ENCODE measurements around the gene ADAM10. TPM values are rescaled to one million over a fixed set of nuclear protein-coding genes. Genes with fewer than 3 reads are reported as not detected.

ADAM10 gene
- total RNA-seq, 1 experiment from 2014 or later = 143 TPM

DNA sequence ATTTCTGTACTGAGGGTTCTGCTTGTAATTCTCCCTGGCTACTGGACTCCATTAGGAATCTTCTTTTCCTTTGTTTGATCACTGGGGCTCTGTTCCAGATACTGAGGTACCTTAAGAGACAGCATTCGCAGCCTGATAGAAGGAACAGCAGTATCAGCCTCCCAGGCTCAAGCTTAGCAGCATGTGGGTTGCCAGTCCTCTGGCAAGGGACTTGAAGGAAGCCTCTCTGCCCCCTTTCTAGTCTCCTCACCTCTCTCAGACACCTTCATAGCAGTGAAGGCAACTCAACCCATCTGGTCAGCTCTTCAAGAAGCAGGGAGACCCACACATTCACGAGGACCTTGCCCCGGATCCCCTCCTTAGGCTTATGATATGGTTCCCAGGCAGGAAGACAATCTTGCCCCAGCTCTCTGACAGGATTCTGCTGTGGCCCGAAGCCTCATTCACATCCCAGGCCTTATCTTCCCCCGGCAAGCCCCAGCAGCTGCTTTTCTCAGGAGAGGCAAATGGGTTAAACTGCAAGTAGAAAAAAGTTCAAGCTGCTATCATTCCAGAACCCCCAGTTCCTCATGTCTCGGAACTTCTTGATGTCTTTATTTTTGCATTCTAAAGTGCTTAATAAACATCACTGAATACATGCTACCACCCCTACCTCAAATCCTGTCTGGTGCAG lies 164.6 kb downstream of the ADAM10 start:
- DNase-seq (ENCODE audit: low read depth) = no peak

- no peak for DNase-seq (ENCODE audit: low read depth)
Observed at GRCh38 chr15:58583171-58583908, 166.2 kb downstream of the ADAM10 start.

- no peak for DNase-seq (ENCODE audit: low read depth)
Observed at GRCh38 chr15:58582160-58582559, 167.3 kb downstream of the ADAM10 start.

GRCh38 chr15:58576657-58577056 lies 172.8 kb downstream of the ADAM10 start:
- DNase-seq (ENCODE audit: low read depth) = no peak

DNA sequence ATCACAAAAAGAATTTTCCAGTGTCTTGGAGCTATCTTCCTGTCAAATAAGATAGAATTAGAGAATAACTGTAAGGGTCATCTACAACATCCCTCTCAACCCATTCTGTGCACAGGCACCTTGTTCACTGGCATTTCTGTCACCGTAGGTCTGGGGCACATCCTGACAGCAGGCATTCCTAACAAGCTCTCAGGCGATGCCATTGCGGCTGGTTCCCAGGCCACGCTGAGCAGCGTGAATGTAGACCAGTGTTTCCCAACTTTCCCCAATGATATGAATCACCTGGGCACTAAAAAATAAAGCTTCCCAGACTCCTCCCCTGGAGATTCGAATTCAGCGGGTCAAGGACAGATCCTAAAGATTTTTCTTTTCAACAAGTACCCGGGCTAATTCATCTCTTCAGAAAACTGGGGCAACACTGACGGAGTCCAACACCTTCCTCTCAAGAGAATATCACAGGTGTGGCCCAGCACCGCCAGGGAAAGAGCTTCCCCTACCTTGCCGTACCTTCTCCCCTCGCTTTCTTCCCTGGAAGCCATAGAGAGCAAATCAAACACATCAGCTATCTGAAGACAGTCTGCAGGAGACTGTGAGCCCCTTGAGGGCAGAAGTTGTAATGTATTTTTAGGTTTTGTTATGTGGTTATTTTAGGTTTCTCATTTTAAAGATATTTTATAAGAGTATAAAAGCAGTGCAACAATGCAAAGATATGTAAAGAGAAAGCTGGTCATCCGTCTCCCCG lies 174.3 kb downstream of the ADAM10 start:
- DNase-seq (ENCODE audit: low read depth) = no peak

GRCh38 chr15:58574631-58575030 lies 174.9 kb downstream of the ADAM10 start:
- no peak for DNase-seq (ENCODE audit: low read depth)

DNA sequence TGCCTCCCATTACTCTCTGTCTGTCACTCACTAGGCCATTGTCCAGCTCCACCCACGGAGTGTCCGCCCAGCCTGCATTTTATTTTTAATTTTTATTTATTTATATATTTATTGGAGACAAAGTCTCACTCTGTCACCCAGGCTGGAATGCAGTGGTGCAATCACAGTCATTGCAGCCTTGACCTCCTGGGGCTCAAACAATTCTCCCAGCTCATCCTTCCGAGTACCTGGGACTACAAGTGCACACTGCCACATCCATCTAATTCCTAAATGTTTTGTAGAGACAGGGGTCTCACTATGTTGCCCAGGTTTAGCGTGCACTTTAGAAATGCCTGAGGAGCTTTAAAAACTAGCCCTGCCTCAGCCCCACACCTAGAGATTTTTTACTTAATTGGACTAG lies 176.2 kb downstream of the ADAM10 start:
- no peak for DNase-seq (ENCODE audit: low read depth)

DNA sequence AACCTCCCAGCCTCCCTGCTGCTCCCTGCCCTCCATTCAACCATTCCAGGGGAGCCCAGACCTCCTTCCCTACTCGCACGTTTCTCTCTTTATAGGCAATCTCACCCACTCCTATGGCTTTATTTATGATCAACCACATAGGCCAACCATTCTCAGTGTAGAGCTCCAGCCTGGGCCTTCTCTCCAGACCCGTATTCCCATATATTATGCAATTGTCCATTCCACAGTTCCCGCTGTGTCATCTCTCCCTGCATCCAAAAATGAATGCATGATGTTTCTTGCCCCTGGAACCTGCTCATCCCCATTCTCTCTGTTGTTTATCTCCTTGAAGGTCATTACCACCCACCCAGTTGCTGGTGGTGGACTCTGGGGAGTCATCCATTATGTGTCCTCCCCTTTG lies 177.0 kb downstream of the ADAM10 start:
- no peak for DNase-seq (ENCODE audit: low read depth)

DNA sequence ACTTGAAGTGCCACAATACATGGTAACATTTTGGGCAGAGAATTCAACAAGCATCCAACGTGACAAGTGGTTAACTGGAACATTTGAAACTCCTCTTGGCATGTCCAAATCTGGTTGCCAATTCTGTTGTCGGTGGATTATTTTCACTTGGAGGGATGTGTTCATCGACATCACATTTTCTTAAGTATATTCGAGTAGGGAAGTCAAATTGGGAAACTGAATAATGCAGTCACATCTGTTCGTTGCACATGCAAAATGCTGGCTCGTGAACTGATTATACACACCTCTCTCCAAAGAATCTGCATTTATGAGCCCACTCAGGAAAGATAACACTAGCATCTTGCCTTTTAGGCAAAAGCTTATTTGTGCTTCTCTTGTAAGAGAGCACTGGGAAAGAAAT lies 178.0 kb downstream of the ADAM10 start:
- no peak for DNase-seq (ENCODE audit: low read depth)

GRCh38 chr15:58569455-58569854 lies 180.1 kb downstream of the ADAM10 start:
- DNase-seq (ENCODE audit: low read depth) = no peak

DNA sequence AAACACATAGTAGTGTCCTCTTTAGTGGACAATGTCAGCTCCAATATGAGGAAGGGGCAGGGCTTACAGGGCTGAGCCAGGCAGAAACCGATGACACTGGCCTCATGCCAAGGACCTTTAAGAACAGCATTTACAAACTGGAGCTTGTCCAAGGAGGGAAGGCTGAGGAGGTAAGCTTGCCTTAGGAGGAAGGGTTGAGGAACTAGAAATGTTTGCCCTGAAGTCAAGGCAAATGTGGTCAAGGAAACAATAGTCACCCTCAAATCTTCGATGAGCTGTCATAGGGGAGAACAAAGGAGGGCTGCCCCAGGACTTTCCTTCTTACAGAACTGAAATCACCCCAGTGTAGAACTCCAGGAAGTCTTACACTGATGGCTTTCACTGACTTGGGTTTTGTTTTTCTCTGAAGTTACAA lies 181.3 kb downstream of the ADAM10 start:
- no peak for DNase-seq (ENCODE audit: low read depth)

GRCh38 chr15:58566029-58566428 lies 183.5 kb downstream of the ADAM10 start:
- DNase-seq (ENCODE audit: low read depth) = no peak

DNA sequence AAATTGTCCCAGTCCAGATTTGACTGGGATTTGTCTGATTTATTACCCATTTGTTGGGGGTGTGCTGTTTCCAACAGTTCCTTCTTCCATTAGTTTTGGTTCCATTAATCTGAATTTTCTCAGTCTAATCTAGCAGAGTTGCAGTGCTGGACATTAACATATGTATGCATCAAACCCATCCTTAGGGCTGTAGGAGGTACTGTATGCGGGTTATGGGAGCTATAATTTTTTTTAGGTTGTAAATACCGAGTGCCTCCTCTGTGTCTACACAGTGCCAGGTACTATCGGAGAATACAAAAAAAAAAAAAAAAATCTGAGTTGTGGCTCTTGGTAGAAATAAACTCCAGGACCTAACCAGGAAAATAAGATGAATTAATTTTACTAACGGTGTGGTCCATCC lies 183.9 kb downstream of the ADAM10 start:
- DNase-seq (ENCODE audit: low read depth) = no peak

GRCh38 chr15:58564981-58565380 lies 184.5 kb downstream of the ADAM10 start:
- no peak for DNase-seq (ENCODE audit: low read depth)

- DNase-seq (ENCODE audit: low read depth) = peak; percentile 15
Observed at GRCh38 chr15:58562135-58562534, 187.4 kb downstream of the ADAM10 start.

DNA sequence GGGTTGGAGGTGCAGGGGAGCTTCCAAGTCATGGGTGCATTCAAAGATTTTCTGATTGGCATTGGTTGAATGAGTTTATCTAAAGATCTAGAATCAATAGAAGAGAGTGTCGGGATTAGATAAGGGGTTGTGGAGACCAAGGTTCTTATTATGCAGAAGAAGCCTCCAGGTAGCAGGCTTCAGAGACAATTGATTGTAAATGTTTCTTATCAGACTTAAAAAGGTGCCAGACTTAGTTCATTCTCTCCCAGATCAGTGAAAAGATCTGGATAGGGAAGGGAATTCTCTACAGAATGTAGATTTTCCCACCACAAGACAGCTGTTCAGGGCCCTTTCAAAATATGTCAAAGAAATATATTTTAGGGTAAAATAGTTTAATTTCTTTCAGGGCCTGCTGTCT lies 188.2 kb downstream of the ADAM10 start:
- peak; percentile 23 for DNase-seq (ENCODE audit: low read depth)

- no peak for DNase-seq (ENCODE audit: low read depth)
Observed at GRCh38 chr15:58559904-58560588, 189.5 kb downstream of the ADAM10 start.

- DNase-seq (ENCODE audit: low read depth) = no peak
Observed at GRCh38 chr15:58558777-58559176, 190.7 kb downstream of the ADAM10 start.

GRCh38 chr15:58556541-58556940 lies 193.0 kb downstream of the ADAM10 start:
- no peak for DNase-seq (ENCODE audit: low read depth)

GRCh38 chr15:58556028-58556361 lies 193.5 kb downstream of the ADAM10 start:
- DNase-seq (ENCODE audit: low read depth) = no peak

DNA sequence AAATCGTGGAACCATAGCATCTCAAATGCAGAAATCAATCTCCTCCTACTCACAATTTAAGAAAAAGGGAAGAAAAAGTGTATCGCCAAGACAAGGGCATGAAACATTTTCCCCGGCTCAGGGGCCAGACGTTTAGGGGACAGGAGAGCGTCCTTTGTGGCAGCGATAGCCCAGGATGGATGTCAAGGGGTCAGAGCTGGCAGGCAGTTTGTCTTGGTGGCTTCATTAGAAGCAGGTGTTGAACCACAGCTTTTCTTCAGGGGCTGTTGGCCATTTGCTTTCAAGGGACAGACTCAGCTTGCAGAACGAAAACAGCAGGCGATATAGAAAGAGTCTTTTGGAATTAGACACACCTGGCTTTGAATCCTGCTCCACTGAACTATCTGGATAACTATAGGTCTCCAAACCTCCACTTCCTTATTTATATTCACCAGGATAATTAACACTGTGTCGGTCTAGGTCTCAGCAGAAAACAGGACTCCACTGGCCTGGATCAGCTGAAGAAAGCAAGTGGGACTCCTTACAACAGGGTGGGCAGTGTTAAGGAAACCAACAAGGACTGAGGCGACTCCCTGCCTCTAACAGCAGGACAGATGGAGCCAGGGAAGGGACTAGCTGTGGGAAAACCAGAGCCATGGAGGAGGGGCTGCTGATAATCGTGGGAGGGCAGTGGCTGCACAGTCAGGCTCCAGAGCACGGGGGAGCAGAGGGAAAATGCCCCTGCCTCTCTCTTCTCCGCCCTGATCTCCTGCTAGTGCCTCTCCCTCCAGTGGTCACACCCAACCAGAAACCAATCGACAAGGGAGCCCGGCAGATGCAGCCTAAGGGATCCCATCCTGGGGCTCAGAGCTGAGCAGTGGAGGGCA lies 194.1 kb downstream of the ADAM10 start:
- DNase-seq (ENCODE audit: low read depth) = peak; percentile 9

Data from LHCN-M2 (cell line).